ENCODE measurements around the gene FHIT.

- TF ChIP-seq TAF1 (conservative IDR thresholded peaks at IDR 0.05) (no peak), RXRA (IDR thresholded peaks at IDR 0.05) (no peak), JUND (IDR thresholded peaks at IDR 0.05) (no peak), RAD21 (IDR thresholded peaks at IDR 0.05) (no peak), ATF3 (IDR thresholded peaks at IDR 0.05) (no peak), FOXA1 (IDR thresholded peaks at IDR 0.05) (no peak), YY1 (IDR thresholded peaks at IDR 0.05) (no peak)
- TF ChIP-seq, protein P1, sequence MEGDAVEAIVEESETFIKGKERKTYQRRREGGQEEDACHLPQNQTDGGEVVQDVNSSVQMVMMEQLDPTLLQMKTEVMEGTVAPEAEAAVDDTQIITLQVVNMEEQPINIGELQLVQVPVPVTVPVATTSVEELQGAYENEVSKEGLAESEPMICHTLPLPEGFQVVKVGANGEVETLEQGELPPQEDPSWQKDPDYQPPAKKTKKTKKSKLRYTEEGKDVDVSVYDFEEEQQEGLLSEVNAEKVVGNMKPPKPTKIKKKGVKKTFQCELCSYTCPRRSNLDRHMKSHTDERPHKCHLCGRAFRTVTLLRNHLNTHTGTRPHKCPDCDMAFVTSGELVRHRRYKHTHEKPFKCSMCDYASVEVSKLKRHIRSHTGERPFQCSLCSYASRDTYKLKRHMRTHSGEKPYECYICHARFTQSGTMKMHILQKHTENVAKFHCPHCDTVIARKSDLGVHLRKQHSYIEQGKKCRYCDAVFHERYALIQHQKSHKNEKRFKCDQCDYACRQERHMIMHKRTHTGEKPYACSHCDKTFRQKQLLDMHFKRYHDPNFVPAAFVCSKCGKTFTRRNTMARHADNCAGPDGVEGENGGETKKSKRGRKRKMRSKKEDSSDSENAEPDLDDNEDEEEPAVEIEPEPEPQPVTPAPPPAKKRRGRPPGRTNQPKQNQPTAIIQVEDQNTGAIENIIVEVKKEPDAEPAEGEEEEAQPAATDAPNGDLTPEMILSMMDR (IDR thresholded peaks at IDR 0.05; ENCODE audit: low read depth, low read length, missing input control) = no peak
- TF ChIP-seq, protein P2, sequence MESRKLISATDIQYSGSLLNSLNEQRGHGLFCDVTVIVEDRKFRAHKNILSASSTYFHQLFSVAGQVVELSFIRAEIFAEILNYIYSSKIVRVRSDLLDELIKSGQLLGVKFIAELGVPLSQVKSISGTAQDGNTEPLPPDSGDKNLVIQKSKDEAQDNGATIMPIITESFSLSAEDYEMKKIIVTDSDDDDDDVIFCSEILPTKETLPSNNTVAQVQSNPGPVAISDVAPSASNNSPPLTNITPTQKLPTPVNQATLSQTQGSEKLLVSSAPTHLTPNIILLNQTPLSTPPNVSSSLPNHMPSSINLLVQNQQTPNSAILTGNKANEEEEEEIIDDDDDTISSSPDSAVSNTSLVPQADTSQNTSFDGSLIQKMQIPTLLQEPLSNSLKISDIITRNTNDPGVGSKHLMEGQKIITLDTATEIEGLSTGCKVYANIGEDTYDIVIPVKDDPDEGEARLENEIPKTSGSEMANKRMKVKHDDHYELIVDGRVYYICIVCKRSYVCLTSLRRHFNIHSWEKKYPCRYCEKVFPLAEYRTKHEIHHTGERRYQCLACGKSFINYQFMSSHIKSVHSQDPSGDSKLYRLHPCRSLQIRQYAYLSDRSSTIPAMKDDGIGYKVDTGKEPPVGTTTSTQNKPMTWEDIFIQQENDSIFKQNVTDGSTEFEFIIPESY (IDR thresholded peaks at IDR 0.05) = no peak
Observed at GRCh38 chr3:60048447-60048848, 1202.8 kb downstream of the FHIT start.

Measured in liver (tissue), 3 donors.